ENCODE data around the gene HECTD4.

- TF ChIP-seq, protein P1, sequence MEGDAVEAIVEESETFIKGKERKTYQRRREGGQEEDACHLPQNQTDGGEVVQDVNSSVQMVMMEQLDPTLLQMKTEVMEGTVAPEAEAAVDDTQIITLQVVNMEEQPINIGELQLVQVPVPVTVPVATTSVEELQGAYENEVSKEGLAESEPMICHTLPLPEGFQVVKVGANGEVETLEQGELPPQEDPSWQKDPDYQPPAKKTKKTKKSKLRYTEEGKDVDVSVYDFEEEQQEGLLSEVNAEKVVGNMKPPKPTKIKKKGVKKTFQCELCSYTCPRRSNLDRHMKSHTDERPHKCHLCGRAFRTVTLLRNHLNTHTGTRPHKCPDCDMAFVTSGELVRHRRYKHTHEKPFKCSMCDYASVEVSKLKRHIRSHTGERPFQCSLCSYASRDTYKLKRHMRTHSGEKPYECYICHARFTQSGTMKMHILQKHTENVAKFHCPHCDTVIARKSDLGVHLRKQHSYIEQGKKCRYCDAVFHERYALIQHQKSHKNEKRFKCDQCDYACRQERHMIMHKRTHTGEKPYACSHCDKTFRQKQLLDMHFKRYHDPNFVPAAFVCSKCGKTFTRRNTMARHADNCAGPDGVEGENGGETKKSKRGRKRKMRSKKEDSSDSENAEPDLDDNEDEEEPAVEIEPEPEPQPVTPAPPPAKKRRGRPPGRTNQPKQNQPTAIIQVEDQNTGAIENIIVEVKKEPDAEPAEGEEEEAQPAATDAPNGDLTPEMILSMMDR (conservative IDR thresholded peaks at IDR 0.05; ENCODE audit: low read depth, low read length) = no peak
- TF ChIP-seq POLR2A (IDR thresholded peaks at IDR 0.05; ENCODE audit: low read depth, low read length) (no peak), CEBPB (IDR thresholded peaks at IDR 0.05; ENCODE audit: low read depth, low read length) (no peak; the same call in 1 of the 2 replicates), BHLHE40 (IDR thresholded peaks at IDR 0.05; ENCODE audit: low read depth, low read length) (no peak)
Observed at GRCh38 chr12:112111931-112112330, 270.3 kb downstream of the HECTD4 start.

Measured in IMR-90 (cell line).